RCC 7860 (cell line): Measurements from ENCODE around the gene PNPLA7.
"Not testable (repeated sequence)": the region's sequence is repeated elsewhere in the genome, so short reads cannot be mapped to it uniquely, and the experiment has no call there.

ENCODE experiments used
- DNase-seq: peaks from one replicate; pipeline ENCODE4 v3.0.0-alpha.2; 2015; ENCODE audit warnings: low spot score
- FAIRE-seq: peaks from 2 replicates; lab custom pipeline; 2012; peaks lifted over from hg19 to GRCh38; lab: Jason Lieb, UNC

PNPLA7 gene

DNA sequence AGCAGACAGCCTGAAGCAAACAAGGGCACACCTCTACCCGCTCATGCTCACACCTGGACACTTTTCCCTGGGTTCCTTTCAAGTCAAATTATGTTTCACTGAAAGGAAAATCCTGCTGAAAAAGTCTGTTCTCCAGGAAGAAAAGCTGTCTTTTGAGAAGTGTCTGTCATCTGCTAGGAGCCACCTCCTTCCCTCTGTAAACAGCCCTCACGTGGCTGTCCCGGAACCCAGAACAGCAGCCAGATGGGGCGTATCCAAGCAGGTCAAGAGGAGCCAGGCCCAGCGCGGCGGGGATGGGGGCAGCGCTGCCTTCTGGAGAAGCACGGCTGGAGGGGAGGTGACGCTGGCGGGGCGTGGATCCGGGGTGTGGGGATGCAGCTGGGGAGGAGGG, at the start of gene PNPLA7:
TSS of gene PNPLA7 (minus strand) at position 172 of the 391 bp plus-strand sequence. CDS start 205 bp downstream, outside the sequence.
- peak; percentile 45 for FAIRE-seq
- peak; percentile 65 for DNase-seq

DNA sequence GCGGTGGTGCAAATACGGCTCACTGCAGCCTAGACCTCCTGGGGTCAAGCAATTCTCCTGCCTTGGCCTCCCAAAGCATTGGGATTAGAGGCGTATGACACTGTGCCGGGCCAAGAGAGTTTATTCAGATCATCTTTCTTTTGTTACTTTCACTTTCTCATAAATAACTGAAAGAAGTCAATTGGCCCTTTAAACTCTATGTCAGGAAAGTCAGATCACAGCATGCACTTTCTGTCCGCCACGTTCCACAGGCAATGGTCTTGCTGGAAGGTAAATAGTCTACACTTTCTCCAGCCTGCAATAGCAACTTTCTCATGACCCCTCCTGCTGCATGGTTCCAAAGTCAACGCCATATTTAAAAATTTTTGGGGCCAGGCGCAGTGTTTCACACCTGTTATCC, 48.7 kb upstream of the PNPLA7 start:
- DNase-seq (no peak), FAIRE-seq (no peak)

- DNase-seq, FAIRE-seq: not testable (repeated sequence)
These were observed 46.4 kb upstream of the PNPLA7 start for GRCh38 chr9:137596577-137596976.

GRCh38 chr9:137593176-137593575, 43.0 kb upstream of the PNPLA7 start:
- DNase-seq: no peak
- FAIRE-seq: no peak

GRCh38 chr9:137592767-137593166, 42.6 kb upstream of the PNPLA7 start:
- FAIRE-seq: no peak

GRCh38 chr9:137590469-137591383, 40.5 kb upstream of the PNPLA7 start, which contains the start of gene ZMYND19:
ZMYND19 (minus strand) TSS chr9:137590512; CDS start chr9:137590263, 249 bp downstream.
- FAIRE-seq (no peak), DNase-seq (peak; percentile 77)

More at GRCh38 chr9:137592767-137593166, 42.6 kb upstream of the PNPLA7 start:
- no peak for DNase-seq

- DNase-seq: no peak
- no peak for FAIRE-seq
These were observed 39.9 kb upstream of the PNPLA7 start for GRCh38 chr9:137590123-137590468.

DNA sequence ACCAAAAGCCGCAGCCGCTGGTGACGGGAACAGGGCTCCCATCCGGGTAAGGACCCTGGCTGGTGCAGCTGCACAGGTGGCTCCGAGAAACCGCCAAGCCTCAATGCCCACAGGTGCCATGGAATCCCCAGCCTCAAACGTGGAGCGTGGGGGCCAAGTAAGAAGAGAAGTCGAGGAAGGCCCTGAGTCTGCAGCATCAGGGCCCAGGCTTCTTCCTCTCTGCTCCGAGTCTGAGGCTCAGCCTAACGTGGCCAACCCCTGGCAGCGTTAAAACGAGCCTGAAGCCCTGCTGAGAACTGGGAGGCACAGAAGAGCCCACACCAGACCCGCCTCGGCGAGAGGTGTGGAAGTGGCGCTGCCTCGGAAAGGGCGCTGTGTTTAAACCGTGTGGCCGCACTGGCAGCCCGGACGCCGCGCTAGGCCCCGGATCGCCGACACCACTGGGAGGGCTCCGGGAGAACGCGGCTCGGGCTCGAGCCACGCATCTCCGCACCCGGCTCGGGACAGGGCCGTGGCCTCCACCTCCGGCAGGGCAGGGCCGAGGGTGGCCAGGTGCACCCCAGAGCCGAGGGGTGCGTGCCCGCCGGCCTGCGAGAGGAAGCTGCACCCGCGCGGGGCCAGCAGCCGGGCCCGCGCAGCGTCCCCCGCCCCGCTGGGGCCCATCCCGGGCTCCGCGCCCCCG, 39.4 kb upstream of the PNPLA7 start:
- DNase-seq: peak; percentile 3
- no peak for FAIRE-seq

DNA sequence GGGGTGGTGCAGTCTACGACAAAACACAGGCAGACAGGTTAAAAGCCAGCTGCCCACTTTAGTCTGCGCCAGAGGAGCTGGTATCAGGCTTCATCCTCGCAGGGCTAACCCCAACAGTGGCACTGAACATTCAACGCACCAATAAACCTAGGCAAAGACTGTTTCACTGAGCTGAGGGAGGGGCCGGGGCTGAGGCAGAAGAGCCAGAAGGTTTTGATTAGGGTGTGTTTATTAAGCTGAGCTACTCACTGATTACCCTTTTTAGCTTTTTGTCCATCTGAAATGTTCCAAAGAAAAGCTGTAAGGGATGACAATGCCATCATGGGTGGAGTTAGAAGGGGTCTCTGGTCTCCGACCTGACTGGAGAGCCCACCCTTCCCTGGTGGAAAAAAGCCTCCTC, 38.7 kb upstream of the PNPLA7 start:
- FAIRE-seq (no peak), DNase-seq (no peak)

GRCh38 chr9:137588311-137588710, 38.1 kb upstream of the PNPLA7 start:
- FAIRE-seq: no peak
- no peak for DNase-seq

GRCh38 chr9:137586854-137587253, 36.7 kb upstream of the PNPLA7 start:
- FAIRE-seq (no peak), DNase-seq (no peak)

- DNase-seq: no peak
- no peak for FAIRE-seq
These were observed 33.8 kb upstream of the PNPLA7 start for GRCh38 chr9:137583957-137584356.

DNA sequence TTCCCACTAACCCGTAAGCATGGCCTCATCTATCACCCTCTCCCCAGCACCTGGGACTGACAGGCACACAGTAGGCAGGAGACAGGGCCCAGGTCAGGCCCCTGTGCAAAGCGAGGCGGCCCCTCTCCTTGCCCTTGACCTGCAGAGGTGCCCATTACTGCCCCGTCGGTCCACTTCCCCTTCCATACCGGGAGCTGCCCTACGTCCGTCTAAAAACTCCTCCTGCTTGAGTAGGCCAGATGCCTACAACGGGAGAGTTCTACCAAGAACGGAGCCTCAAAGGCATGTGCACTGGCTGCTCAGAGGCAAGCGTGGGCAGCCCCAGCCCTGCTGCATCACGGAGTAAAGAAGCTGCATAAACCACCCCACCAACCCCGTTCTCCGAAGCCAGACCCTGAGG, 33.1 kb upstream of the PNPLA7 start:
- no peak for DNase-seq
- no peak for FAIRE-seq

GRCh38 chr9:137582286-137582860, 32.2 kb upstream of the PNPLA7 start:
- FAIRE-seq (no peak), DNase-seq (no peak)

DNA sequence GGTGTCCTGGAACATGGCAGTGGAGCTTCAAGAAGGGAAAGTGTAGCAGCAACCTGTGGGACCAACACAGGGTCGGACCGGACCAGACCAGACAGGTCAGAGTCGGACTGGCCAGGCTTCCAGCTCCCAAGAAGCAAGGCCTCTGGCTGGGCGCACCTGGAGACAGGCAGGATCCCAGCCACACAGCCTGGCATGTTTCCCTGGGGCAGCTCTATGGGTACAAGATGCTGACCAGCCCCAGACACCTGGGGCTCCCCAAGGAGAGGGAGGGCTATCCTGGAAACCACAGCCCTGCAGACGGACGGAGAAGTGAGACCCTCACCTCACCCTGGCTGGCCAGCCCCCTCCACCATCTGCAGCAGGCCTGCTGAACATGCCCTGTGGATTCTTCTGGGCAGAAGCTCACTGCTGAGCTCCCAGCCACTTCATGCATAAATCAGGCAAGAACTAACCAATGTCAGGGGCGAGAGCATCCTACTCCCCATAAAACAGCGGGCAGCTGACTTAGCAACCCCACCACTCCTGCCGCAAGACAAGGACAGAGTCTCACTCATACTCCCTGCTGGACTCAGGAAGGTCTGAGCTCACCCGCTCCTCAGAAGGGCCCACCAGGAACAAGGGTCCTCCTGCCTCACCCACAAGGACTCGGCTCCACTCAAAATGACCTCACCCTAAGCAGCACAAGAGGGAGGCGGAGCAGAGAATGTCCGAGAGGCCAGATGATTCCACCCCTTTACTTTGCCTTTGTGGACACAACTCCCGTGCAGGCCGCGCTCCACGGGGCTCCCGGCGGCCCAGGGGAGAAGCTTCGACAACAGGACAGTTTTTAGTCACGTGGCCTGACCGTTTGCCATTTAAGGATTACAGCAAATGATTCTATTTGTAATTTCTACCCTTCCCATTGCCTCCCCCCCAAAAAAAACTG, 31.4 kb upstream of the PNPLA7 start:
- DNase-seq (no peak), FAIRE-seq (no peak)

DNA sequence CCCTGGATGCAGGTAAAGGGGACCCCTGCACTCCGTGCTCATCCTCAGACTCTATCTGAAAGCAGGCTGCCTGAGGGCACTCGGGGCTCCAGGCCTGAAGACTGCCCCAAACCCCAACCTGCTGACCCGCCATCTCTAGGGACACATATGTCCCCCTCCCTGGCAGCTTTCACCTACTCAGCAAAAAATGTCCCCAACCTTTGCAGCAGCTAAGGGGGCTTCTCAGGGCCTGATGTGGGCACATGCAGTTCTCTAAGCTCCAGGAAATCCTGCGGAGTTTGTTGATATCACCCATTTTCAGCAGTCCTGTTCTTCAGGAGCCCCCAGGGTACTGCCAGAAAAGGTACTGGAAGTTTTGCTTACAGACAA, 30.7 kb upstream of the PNPLA7 start:
- FAIRE-seq (no peak), DNase-seq (no peak)

DNA sequence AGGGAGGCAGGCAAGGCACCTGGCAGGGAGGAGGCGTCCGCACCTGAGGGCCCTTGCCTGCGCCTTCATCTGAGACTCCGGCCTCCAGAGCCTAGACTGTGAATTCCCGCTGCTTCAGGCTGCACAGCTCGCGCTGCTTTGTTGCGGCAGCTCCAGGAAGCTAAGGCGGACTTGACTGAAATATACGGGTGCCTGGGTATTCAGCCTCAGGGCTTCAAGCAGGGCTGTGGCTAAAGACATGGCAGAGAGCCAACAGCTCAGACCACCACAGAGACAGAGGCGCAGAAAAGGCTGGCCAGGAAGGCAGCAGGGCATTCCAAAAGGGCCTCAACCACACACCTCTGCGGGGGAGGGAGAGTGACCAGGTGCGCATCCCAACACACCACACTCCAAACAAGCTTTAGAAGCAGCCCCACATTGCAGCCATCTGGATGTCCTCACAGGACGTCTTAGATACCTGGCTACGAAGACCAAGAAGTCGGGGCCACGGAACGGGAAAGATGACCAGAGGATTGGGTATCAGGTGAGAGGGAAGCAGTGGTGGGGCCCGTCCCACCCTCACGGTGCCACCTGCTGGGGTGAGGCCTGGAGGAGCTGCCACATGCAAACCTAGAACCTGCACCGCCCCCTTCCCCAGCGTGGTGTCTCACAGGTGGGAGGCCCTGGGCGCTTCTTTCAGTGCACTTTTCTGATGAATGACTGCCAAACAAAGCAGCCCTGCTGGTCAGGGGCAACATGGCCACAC, 30.2 kb upstream of the PNPLA7 start:
- FAIRE-seq (no peak), DNase-seq (no peak)

DNA sequence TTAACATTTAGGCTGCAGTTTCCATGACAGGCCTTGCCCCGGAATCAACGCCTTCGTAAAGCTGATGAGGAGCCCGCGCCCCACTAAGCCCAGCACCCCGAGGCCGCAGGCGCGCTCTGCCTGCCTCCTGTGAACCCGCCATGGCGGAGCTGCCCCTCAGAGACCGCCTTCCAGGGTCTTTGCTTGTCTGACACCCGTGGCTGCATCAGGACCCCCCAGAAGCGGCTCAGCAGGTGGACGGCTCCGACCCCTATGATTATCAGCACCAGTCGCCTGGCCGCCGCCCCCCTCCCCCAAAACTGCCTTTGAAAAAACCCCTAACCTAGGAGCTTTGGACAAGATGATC, 29.0 kb upstream of the PNPLA7 start:
- DNase-seq: no peak
- no peak for FAIRE-seq

- no peak for FAIRE-seq
- peak; percentile 77 for DNase-seq
These were observed 28.5 kb upstream of the PNPLA7 start, which contains the start of gene DPH7 for GRCh38 chr9:137578518-137579258. DPH7 (minus strand) TSS chr9:137578925; CDS start chr9:137578777, 148 bp downstream.
